ENCODE measurements around the gene TCIRG1.

The TCIRG1 gene

GRCh38 chr11:68056317-68057285 is 17.8 kb downstream of the TCIRG1 start:
- no peak for DNase-seq

GRCh38 chr11:68057807-68058206 is 19.0 kb downstream of the TCIRG1 start:
- no peak for DNase-seq

- no peak for DNase-seq
These were observed 22.7 kb downstream of the TCIRG1 start for GRCh38 chr11:68061508-68061907.

GRCh38 chr11:68064926-68065325 is 26.1 kb downstream of the TCIRG1 start:
- no peak for DNase-seq

GRCh38 chr11:68065841-68066240 is 27.0 kb downstream of the TCIRG1 start:
- DNase-seq: no peak

- DNase-seq: no peak
These were observed 27.9 kb downstream of the TCIRG1 start for GRCh38 chr11:68066742-68067141.

- no peak for DNase-seq
These were observed 29.2 kb downstream of the TCIRG1 start for GRCh38 chr11:68067991-68068390.

GRCh38 chr11:68071281-68072048 is 32.6 kb downstream of the TCIRG1 start:
- DNase-seq: peak; percentile 22

GRCh38 chr11:68074584-68075352 is 35.9 kb downstream of the TCIRG1 start:
- DNase-seq: no peak

- peak; percentile 62 for DNase-seq
These were observed 37.7 kb downstream of the TCIRG1 start for GRCh38 chr11:68076371-68077042.

- DNase-seq: no peak
These were observed 39.1 kb downstream of the TCIRG1 start for GRCh38 chr11:68077617-68078582.

GRCh38 chr11:68080860-68081259 is 42.0 kb downstream of the TCIRG1 start:
- DNase-seq: no peak

- no peak for DNase-seq
These were observed 42.9 kb downstream of the TCIRG1 start for GRCh38 chr11:68081691-68082090.

- no peak for DNase-seq
These were observed 43.7 kb downstream of the TCIRG1 start for GRCh38 chr11:68082481-68082880.

GRCh38 chr11:68083517-68083916 is 44.7 kb downstream of the TCIRG1 start:
- DNase-seq: no peak

GRCh38 chr11:68089679-68090078 is 50.9 kb downstream of the TCIRG1 start:
- DNase-seq: no peak

- no peak for DNase-seq
These were observed 51.5 kb downstream of the TCIRG1 start for GRCh38 chr11:68090287-68090686.

- peak; percentile 86 for DNase-seq
These were observed 51.9 kb downstream of the TCIRG1 start for GRCh38 chr11:68090706-68091105.

- no peak for DNase-seq
These were observed 53.6 kb downstream of the TCIRG1 start for GRCh38 chr11:68092411-68092810.

- DNase-seq: peak; percentile 44
These were observed 54.1 kb downstream of the TCIRG1 start for GRCh38 chr11:68092946-68093345.

GRCh38 chr11:68093565-68093964 is 54.7 kb downstream of the TCIRG1 start:
- DNase-seq: no peak
